CD4-positive, alpha-beta memory T cell (primary cell): ENCODE measurements around the gene CER1. TPM values are rescaled to one million over a fixed set of nuclear protein-coding genes. Genes with fewer than 3 reads are reported as not detected.
A peak's percentile ranks its signal among the peaks of the same experiment; 100 is the strongest.
"Not testable (repeated sequence)": the region's sequence is repeated elsewhere in the genome, so short reads cannot be mapped to it uniquely, and the experiment has no call there.

Experiments
- CTCF ChIA-PET: fragments of 350-600 bp; sonication (Branson Sonifier 250); formaldehyde crosslinking; loops from one replicate; lab custom pipeline; 2021; ENCODE audit warnings: inconsistent platforms; ENCODE audit not compliant: partially characterized antibody; lab: Charles Lee
- POLR2A ChIA-PET: fragments of 350-600 bp; sonication (Branson Sonifier 250); formaldehyde crosslinking; loops from one replicate; lab custom pipeline; 2021; ENCODE audit not compliant: partially characterized antibody; lab: Charles Lee
- DNase-seq, 5 donors: peaks; one replicate each; pipeline versions ENCODE4 v3.0.0 to v3.0.0-alpha.2; 2020 to 2022; ENCODE audit warnings: mixed read lengths in 1 of 5
- H3K27ac ChIP-seq: one replicate; pipeline ENCODE4 v1.7.0; 2013; ENCODE audit warnings: low read depth, low read length
- H3K27me3 ChIP-seq: 2 replicates; pipeline ENCODE4 v1.7.0; 2013; ENCODE audit warnings: mild to moderate bottlenecking, low read length, moderate library complexity; ENCODE audit not compliant: insufficient read depth
- H3K36me3 ChIP-seq: 2 replicates; pipeline ENCODE4 v1.7.0; 2013; ENCODE audit warnings: mild to moderate bottlenecking, low read length, moderate library complexity; ENCODE audit not compliant: insufficient read depth
- H3K4me1 ChIP-seq: 2 replicates; pipeline ENCODE4 v1.7.0; 2013; ENCODE audit warnings: mild to moderate bottlenecking, low read length, moderate library complexity; ENCODE audit not compliant: insufficient read depth
- H3K4me3 ChIP-seq, 2 donors: one replicate each; pipeline ENCODE4 v1.7.0; 2013; ENCODE audit warnings: low read length in 2 of 2, mild to moderate bottlenecking in 1 of 2
- H3K9me3 ChIP-seq, 2 donors: one replicate each; pipeline ENCODE4 v1.7.0; 2013; ENCODE audit warnings: low read length in 2 of 2, control low read depth in 1 of 2; ENCODE audit not compliant: control insufficient read depth in 1 of 2
- H3K27ac Mint-ChIP-seq, 7 donors: one replicate each; pipeline ENCODE4 v1.8.0; 2020 to 2021; ENCODE audit warnings: mixed read lengths in 7 of 7, mild to moderate bottlenecking in 6 of 7, inconsistent platforms in 3 of 7, moderate library complexity in 3 of 7
- H3K27me3 Mint-ChIP-seq, 2 donors: one replicate each; pipeline ENCODE4 v1.8.0; 2020 to 2021; ENCODE audit warnings: mixed read lengths in 2 of 2
- H3K36me3 Mint-ChIP-seq, 2 donors: one replicate each; pipeline ENCODE4 v1.8.0; 2020 to 2021; ENCODE audit warnings: mixed read lengths in 2 of 2, inconsistent platforms in 1 of 2, mild to moderate bottlenecking in 1 of 2
- H3K4me1 Mint-ChIP-seq, 4 donors: one replicate each; pipeline ENCODE4 v1.8.0; 2020 to 2021; ENCODE audit warnings: mixed read lengths in 4 of 4, mild to moderate bottlenecking in 1 of 4
- H3K4me3 Mint-ChIP-seq, 8 donors: one replicate each; pipeline ENCODE4 v1.8.0; 2020 to 2021; ENCODE audit warnings: mixed read lengths in 8 of 8, mild to moderate bottlenecking in 7 of 8, moderate library complexity in 6 of 8, inconsistent platforms in 3 of 8
- H3K9me3 Mint-ChIP-seq, 8 donors: one replicate each; pipeline ENCODE4 v1.8.0; 2020 to 2021; ENCODE audit warnings: mixed read lengths in 8 of 8, mild to moderate bottlenecking in 5 of 8, inconsistent platforms in 3 of 8, moderate library complexity in 1 of 8
- intact Hi-C: fragments of 100-400 bp; cut with micrococcal nuclease; formaldehyde crosslinking; loops from one replicate; pipeline ENCODE4 v1.15.1; 2023
- polyA plus RNA-seq, 2 donors: library from polyadenylated mRNA; unstranded; fragments of 300-500 nt; fragmentation: Illumina TruSeq; gene quantifications; one replicate each; pipeline ENCODE4 v1.2.3, GENCODE V29; 2021
- total RNA-seq, 2 experiments: library from RNA; stranded (reverse); gene quantifications; one replicate each; pipeline ENCODE4 v1.2.3, GENCODE V29; 2021

Gene CER1
- total and polyA plus RNA-seq, 4 experiments from 2014 or later = not detected

DNA sequence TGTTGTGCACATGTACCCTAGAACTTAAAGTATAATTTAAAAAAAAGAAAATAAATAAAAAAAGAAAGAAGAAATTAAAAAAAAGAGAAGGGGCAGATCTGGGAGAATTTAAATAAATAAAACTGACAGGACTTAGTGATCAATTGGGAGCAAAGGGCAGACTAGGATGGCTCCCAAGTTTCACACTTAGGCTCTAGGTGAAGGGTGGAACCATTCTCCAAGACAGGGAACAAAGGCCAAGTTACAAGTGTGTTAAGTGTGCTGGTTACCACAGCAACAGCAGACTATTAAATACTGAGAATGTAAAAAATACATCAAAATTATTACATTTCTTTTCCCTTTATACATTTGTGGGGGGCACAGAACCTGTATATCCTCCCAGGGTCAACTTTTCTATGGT, 36.4 kb downstream of the CER1 start:
- Histone ChIP-seq H3K4me1 (peaks cover 10% of the 10 kb centered on the region), H3K36me3 (no peaks in the 10 kb centered on the region), H3K27me3 (no peaks in the 10 kb centered on the region), H3K9me3 (no peaks in the 10 kb centered on the region), H3K4me3 (no peak overlapping the region), H3K27ac (no peak overlapping the region)
- intact Hi-C loops = no loop called here
- H3K27me3 Mint-ChIP-seq = no peaks in the 10 kb centered on the region
- POLR2A ChIA-PET = no interaction called here
- no peak for DNase-seq
- H3K4me1 Mint-ChIP-seq = peaks cover 17 to 30% (median 18%) of the 10 kb centered on the region in 4 donors
- no peak overlapping the region for H3K4me3 Mint-ChIP-seq
- H3K9me3 Mint-ChIP-seq = no peaks in the 10 kb centered on the region
- peaks cover 35 to 51% of the 10 kb centered on the region in 2 donors for H3K36me3 Mint-ChIP-seq
- H3K27ac Mint-ChIP-seq = no peak overlapping the region
- CTCF ChIA-PET = no interaction called here

DNA sequence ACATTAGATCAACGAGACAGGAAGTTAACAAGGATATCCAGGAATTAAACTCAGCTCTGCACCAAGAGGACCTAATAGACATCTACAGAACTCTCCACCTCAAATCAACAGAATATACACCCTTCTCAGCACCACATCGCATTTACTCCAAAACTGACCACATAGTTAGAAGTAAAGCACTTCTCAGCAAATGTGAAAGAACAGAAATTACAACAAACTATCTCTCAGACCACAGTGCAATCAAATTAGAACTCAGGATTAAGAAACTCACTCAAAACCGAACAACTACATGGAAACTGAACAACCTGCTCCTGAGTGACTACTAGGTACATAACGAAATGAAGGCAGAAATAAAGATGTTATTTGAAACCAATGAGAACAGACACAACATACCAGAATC, 39.9 kb downstream of the CER1 start:
- peaks cover 31 to 55% of the 10 kb centered on the region in 2 donors for H3K36me3 Mint-ChIP-seq
- not testable (repeated sequence) for H3K4me3 ChIP-seq

DNA sequence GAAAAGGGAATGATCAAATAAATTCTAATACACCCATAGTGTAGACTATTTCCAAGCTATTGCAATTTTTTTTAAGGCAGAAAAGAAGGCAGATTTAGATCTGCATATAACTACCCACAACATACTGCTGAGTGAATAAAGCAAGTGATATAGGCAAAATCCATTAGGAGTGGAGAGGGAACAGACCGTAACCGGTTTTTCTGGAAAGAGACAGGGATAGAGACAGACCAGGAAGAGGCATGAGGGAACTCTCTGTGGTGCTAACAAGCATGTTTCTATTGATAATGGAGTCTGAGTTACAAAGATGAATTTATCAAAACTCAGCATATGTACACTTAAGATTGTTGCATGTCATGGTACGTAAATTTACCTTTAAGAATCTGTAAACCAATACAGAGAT, 43.8 kb downstream of the CER1 start:
- Mint-ChIP-seq H3K36me3 (peaks cover 23 to 37% of the 10 kb centered on the region in 2 donors), H3K27ac (peak overlapping the region in 1 of 7 donors; percentile 7), H3K9me3 (no peaks in the 10 kb centered on the region), H3K4me3 (no peak overlapping the region), H3K27me3 (no peaks in the 10 kb centered on the region), H3K4me1 (peaks cover 12 to 23% (median 18%) of the 10 kb centered on the region in 4 donors)
- no peaks in the 10 kb centered on the region for H3K9me3 ChIP-seq
- no peak overlapping the region for H3K27ac ChIP-seq
- H3K4me1 ChIP-seq = no peaks in the 10 kb centered on the region
- intact Hi-C loops = no loop called here
- ChIA-PET CTCF (no interaction called here), POLR2A (no interaction called here)
- H3K27me3 ChIP-seq = no peaks in the 10 kb centered on the region
- no peak overlapping the region for H3K4me3 ChIP-seq
- H3K36me3 ChIP-seq = no peaks in the 10 kb centered on the region
- no peak for DNase-seq

More for the DNA sequence above, 39.9 kb downstream of the CER1 start:
- H3K9me3 ChIP-seq, H3K27ac ChIP-seq, DNase-seq, POLR2A ChIA-PET, H3K9me3 Mint-ChIP-seq, H3K27me3 ChIP-seq, H3K36me3 ChIP-seq, H3K4me3 Mint-ChIP-seq, intact Hi-C loops, CTCF ChIA-PET, H3K27me3 Mint-ChIP-seq, H3K4me1 ChIP-seq: not testable (repeated sequence)
- Mint-ChIP-seq H3K27ac (peak overlapping the region in 1 of 7 donors; percentile 16), H3K4me1 (peaks cover 8 to 18% (median 15%) of the 10 kb centered on the region in 4 donors)

DNA sequence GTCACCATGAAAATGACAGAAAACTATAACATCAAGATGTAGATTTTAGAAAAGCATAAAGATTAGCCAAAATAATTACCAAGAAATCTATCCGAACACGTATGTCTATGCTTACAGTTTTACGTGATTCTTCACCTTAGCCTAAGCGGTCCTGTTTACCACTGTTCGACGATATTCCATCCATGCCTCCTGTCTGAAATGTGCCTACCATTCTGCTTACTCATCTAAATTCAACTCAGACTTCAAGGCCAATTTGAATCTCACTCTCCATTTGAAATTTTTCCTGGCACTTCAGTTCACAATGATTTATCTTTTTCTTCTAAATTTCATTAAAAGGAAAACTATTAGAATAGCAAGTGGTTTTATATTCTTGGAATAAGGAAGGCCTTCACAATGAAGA, 44.7 kb downstream of the CER1 start:
- Histone ChIP-seq H3K27me3 (no peaks in the 10 kb centered on the region), H3K27ac (no peak overlapping the region), H3K9me3 (no peaks in the 10 kb centered on the region), H3K4me1 (no peaks in the 10 kb centered on the region), H3K4me3 (no peak overlapping the region), H3K36me3 (no peaks in the 10 kb centered on the region)
- H3K4me3 Mint-ChIP-seq = no peak overlapping the region
- no peaks in the 10 kb centered on the region for H3K27me3 Mint-ChIP-seq
- ChIA-PET CTCF (no interaction called here), POLR2A (no interaction called here)
- peaks cover 23 to 34% of the 10 kb centered on the region in 2 donors for H3K36me3 Mint-ChIP-seq
- H3K9me3 Mint-ChIP-seq = no peaks in the 10 kb centered on the region
- DNase-seq = no peak
- no peak overlapping the region for H3K27ac Mint-ChIP-seq
- peaks cover 11 to 23% (median 17%) of the 10 kb centered on the region in 4 donors for H3K4me1 Mint-ChIP-seq
- intact Hi-C loops = no loop called here

DNA sequence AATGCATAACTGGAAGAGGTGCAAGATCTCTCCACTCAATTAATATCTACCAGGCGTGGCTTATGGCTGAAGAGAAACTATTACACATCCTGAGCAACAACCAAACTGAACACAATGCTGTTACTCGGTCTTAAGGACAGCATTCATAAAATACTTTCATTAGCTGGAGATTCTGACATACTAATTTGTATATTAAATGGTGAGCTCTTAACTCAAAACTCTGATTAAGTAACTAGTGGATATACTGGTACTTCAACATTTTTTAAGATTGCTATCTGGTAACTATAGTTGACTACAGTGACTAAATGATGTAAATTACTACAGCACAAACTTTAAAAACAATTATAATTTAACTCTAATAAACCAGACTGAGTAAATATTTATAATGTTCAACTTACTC, 45.1 kb downstream of the CER1 start:
- Histone ChIP-seq H3K27me3 (no peaks in the 10 kb centered on the region), H3K27ac (no peak overlapping the region), H3K9me3 (no peaks in the 10 kb centered on the region), H3K4me1 (no peaks in the 10 kb centered on the region), H3K36me3 (no peaks in the 10 kb centered on the region), H3K4me3 (no peak overlapping the region)
- no peak overlapping the region for H3K4me3 Mint-ChIP-seq
- CTCF ChIA-PET = no interaction called here
- intact Hi-C loops = no loop called here
- no peak overlapping the region for H3K27ac Mint-ChIP-seq
- H3K9me3 Mint-ChIP-seq = no peaks in the 10 kb centered on the region
- POLR2A ChIA-PET = no interaction called here
- no peak for DNase-seq
- peaks cover 20 to 33% of the 10 kb centered on the region in 2 donors for H3K36me3 Mint-ChIP-seq
- no peaks in the 10 kb centered on the region for H3K27me3 Mint-ChIP-seq
- peaks cover 7 to 19% (median 13%) of the 10 kb centered on the region in 4 donors for H3K4me1 Mint-ChIP-seq

DNA sequence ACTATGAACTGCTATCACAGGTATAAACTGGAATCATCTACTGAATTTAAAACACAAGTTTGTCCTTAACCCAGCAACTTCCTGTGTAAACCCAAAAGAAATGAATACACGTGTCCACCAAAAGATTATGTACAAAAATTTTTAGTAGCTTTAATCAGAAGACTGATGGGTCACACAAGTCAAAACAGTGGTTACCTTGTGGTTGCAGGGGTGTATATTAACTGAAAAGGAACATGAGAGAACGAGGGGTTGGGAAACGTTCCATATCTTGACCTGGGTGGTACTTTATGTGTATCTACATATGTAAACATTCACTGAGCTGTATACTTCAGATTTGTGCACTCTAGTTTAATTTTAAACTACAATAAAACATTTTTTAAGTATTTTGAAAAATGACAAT, 47.9 kb downstream of the CER1 start:
- Mint-ChIP-seq H3K27ac (peak overlapping the region in 1 of 7 donors; percentile 27), H3K4me3 (no peak overlapping the region), H3K27me3 (no peaks in the 10 kb centered on the region), H3K36me3 (peaks cover 25 to 33% of the 10 kb centered on the region in 2 donors), H3K4me1 (peaks cover 4 to 18% (median 10%) of the 10 kb centered on the region in 4 donors), H3K9me3 (no peaks in the 10 kb centered on the region)
- Histone ChIP-seq H3K9me3 (no peaks in the 10 kb centered on the region), H3K4me1 (no peaks in the 10 kb centered on the region), H3K27me3 (no peaks in the 10 kb centered on the region), H3K27ac (no peak overlapping the region), H3K36me3 (no peaks in the 10 kb centered on the region), H3K4me3 (no peak overlapping the region)
- DNase-seq = no peak
- CTCF ChIA-PET = interaction anchor here (1.6 kb wide), 1 partner anchor 94 kb away, joined by 4 read pairs; no protein-coding TSS in a partner anchor
- POLR2A ChIA-PET = no interaction called here
- intact Hi-C loops = loop anchor here (5.0 kb wide), 1 partner anchor 57 kb away; no protein-coding TSS in a partner anchor

DNA sequence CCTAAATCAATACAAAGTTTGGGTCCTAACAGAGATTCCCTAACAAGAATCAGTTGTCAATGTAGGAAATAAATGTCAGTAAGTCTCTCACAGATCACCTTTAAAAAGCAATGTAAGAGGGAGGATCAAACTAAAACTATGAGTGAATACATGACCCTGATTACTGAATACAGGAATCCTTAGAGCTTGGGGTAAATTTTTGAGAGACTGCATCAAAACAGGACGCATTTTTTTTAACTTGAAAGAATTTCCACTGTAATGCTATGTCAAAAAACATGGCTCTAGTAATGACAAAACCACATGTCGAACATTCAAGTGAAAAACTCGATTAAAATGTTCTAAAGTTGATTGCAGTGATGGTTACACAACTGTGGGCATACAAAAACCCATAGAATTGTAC, 51.2 kb downstream of the CER1 start:
- Histone ChIP-seq H3K4me3 (no peak overlapping the region), H3K27ac (no peak overlapping the region), H3K4me1 (no peaks in the 10 kb centered on the region), H3K9me3 (no peaks in the 10 kb centered on the region), H3K36me3 (no peaks in the 10 kb centered on the region), H3K27me3 (no peaks in the 10 kb centered on the region)
- POLR2A ChIA-PET = no interaction called here
- Mint-ChIP-seq H3K4me1 (peaks cover 0 to 14% (median 7%) of the 10 kb centered on the region in 4 donors), H3K4me3 (no peak overlapping the region), H3K9me3 (no peaks in the 10 kb centered on the region), H3K36me3 (peaks cover 15 to 17% of the 10 kb centered on the region in 2 donors), H3K27me3 (no peaks in the 10 kb centered on the region), H3K27ac (peak overlapping the region in 1 of 7 donors; percentile 53)
- DNase-seq = no peak
- intact Hi-C loops = loop anchor here (5.0 kb wide), 1 partner anchor 54 kb away; no protein-coding TSS in a partner anchor
- CTCF ChIA-PET = no interaction called here
